Pancreas (tissue), 10 donors: Measurements from ENCODE around the gene TPP2. TPM values are rescaled to one million over a fixed set of nuclear protein-coding genes. Genes with fewer than 3 reads are reported as not detected.

Experiments
- ATAC-seq, 4 donors: fragments of 200-7000 bp; cut with Tn5 transposase; one replicate each; pipeline versions ENCODE4 v1.8.0 to v1.9.1; 2020; ENCODE audit warnings: mild to moderate bottlenecking in 4 of 4, moderate library complexity in 4 of 4
- DNase-seq, 6 donors: peaks; one replicate each; pipeline ENCODE4 v3.0.0-alpha.2; 2020
- FAIRE-seq: peaks from 2 replicates; lab custom pipeline; 2012; peaks lifted over from hg19 to GRCh38; lab: Jason Lieb, UNC
- H3K27ac ChIP-seq, 4 donors: fragments of 200-600 bp; sonication (generic); 1 replicate in 3 of 4; 2 replicates in 1 of 4; pipeline versions ENCODE4 v1.5.0 to v1.8.0; 2020
- H3K27me3 ChIP-seq, 4 donors: fragments of 200-600 bp; one replicate each; pipeline ENCODE4 v1.8.0; 2021
- H3K36me3 ChIP-seq, 3 donors: fragments of 200-600 bp; sonication (generic) in 1 of 3; one replicate each; pipeline versions ENCODE4 v1.5.0 to v1.8.0; 2020 to 2021
- H3K4me1 ChIP-seq, 3 donors: fragments of 200-600 bp; one replicate each; pipeline ENCODE4 v1.8.0; 2021
- H3K4me3 ChIP-seq, 4 donors: fragments of 200-600 bp; sonication (generic) in 2 of 4; one replicate each; pipeline versions ENCODE4 v1.5.0 to v1.8.0; 2020 to 2021
- H3K9me3 ChIP-seq, 4 donors: fragments of 200-600 bp; one replicate each; pipeline ENCODE4 v1.8.0; 2021
- WGBS, 2 donors: extraction: QIAGEN DNeasy Blood & Tissue Kit; methylation state at CpG; one replicate each; pipeline ENCODE4 v1.1.7; 2013; 5-methylcytosine and 5-hydroxymethylcytosine counted together
- intact Hi-C, 3 donors: fragments of 100-400 bp; cut with DNase I; formaldehyde crosslinking; loops; one replicate each; pipeline versions ENCODE4 v1.11.1 to v1.14.2; 2022
- polyA plus RNA-seq, 2 donors: library from polyadenylated mRNA; stranded (reverse); fragments of 200-250 nt; gene quantifications; one replicate each; pipeline ENCODE4 v1.2.3, GENCODE V29; 2013
- total RNA-seq, 6 donors: library from RNA; stranded (reverse); fragmentation: NEBNext Ultra II Directional in 4 of 6; extraction: Animal tissue kit (Norgen Biotek cat#: 25700) in 4 of 6; gene quantifications; one replicate each; pipeline versions ENCODE4 v1.2.1 to v1.2.4, GENCODE V29; 2021 to 2023
- TF ChIP-seq, protein P1 (sequence below), 4 donors: fragments of 200-600 bp; sonication (generic) in 3 of 4; IDR thresholded peaks; one replicate each; pipeline versions ENCODE4 v1.5.0 to v1.8.0; 2021; ENCODE audit warnings: antibody characterized with exemption in 4 of 4
- donor health status: healthy with polysubstance abuse.
- donor health status: DM: no; HTN: no; CAD: no; lungs with moderate emphysema.
- donor health status: DM: no; HTN: no; CAD: no.
- donor health status: control.
- donor health status: control.
- donor health status: Bipolar disorder and iron deficiency.
- donor health status: DM: yes; HTN: yes; CAD: no.
- donor health status: DM: no; HTN: no; CAD: no.
- donor health status: DM: no; HTN: no; CAD: no.
- donor health status: DM: yes; HTN: yes; CAD: no.

TPP2 gene
- total and polyA plus RNA-seq, 8 donors: 9.5 to 22.3 (median 15.9) TPM

DNA sequence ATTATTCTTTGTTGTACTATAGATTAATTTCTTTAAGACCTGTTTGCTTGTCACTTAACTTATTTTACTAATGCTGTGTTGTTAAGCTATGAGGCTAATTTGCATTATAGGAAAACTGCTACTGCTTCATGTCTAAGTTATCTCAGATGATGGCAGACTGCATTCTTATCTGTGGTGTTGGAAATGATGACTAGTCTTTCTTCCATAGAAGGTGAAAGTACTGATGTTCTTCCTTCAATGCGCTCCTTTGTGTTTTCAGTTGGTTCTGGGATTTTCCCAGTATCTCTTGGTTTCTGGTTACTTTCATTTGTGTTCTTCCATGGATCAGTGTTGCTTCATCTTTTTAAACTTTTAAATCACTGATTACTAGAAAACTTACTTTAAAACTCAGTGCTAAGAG, 46.9 kb downstream of the TPP2 start:
- Histone ChIP-seq H3K27me3 (no peaks in the 10 kb centered on the region), H3K36me3 (peaks cover 0 to 42% (median 12%) of the 10 kb centered on the region in 3 donors), H3K27ac (no peak overlapping the region), H3K4me1 (peaks cover 4 to 6% (median 5%) of the 10 kb centered on the region in 3 donors), H3K9me3 (no peaks in the 10 kb centered on the region), H3K4me3 (no peak overlapping the region)
- WGBS, 2 donors: 96 to 98% methylated on average over 1 of the region's 1 CpG
- DNase-seq (no peak), ATAC-seq (no peak), FAIRE-seq (no peak)
- intact Hi-C loops: no loop called here
- TF ChIP-seq, protein P1, sequence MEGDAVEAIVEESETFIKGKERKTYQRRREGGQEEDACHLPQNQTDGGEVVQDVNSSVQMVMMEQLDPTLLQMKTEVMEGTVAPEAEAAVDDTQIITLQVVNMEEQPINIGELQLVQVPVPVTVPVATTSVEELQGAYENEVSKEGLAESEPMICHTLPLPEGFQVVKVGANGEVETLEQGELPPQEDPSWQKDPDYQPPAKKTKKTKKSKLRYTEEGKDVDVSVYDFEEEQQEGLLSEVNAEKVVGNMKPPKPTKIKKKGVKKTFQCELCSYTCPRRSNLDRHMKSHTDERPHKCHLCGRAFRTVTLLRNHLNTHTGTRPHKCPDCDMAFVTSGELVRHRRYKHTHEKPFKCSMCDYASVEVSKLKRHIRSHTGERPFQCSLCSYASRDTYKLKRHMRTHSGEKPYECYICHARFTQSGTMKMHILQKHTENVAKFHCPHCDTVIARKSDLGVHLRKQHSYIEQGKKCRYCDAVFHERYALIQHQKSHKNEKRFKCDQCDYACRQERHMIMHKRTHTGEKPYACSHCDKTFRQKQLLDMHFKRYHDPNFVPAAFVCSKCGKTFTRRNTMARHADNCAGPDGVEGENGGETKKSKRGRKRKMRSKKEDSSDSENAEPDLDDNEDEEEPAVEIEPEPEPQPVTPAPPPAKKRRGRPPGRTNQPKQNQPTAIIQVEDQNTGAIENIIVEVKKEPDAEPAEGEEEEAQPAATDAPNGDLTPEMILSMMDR (IDR thresholded peaks at IDR 0.05): no peak

DNA sequence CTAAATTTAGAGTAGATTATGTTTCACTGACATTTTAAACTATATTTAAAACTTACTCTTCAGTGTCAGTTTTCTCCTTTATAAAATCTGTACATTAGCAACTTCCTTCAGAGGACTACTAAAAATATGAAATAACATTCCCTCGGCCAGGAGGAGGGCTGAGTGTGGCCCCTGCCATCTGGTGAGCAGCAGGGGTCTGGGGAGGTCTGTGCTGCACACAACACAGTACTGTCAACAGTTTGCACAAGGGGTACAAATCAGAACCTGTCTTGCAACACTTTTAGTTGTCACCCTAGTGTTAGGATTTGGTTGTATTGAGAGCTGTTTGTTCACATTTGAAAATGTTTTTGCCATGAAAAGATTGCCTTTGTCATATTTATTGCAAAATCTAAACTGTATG, 48.9 kb downstream of the TPP2 start:
- no peaks in the 10 kb centered on the region for H3K9me3 ChIP-seq
- H3K27me3 ChIP-seq: no peaks in the 10 kb centered on the region
- TF ChIP-seq, protein P1 (IDR thresholded peaks at IDR 0.05): no peak
- WGBS, 2 donors: 85 to 96% methylated on average over 1 of the region's 1 CpG
- intact Hi-C loops: no loop called here
- DNase-seq (no peak), ATAC-seq (no peak), FAIRE-seq (no peak)
- peaks cover 4 to 6% (median 5%) of the 10 kb centered on the region in 3 donors for H3K4me1 ChIP-seq
- H3K4me3 ChIP-seq: no peak overlapping the region
- peaks cover 0 to 43% (median 6%) of the 10 kb centered on the region in 3 donors for H3K36me3 ChIP-seq
- H3K27ac ChIP-seq: no peak overlapping the region

DNA sequence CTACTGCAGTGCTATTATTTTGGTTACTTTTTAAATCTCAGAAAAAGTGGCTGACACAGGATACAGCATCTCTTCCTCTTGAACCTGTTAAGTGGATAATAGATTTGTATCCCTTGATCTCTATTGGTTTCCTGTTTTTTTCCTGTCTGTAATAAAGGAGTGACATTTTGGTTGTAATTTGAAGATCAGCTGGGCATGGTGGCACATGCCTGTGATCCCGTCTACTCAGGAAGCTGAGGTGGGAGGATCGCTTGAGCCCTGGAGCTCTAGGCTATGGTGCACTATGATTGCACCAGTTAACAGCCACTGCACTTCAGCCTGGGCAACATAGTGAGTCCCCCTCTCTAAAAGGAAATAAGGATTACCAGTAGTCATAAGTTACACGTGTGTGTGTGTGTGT, 51.3 kb downstream of the TPP2 start:
- intact Hi-C loops: no loop called here

DNA sequence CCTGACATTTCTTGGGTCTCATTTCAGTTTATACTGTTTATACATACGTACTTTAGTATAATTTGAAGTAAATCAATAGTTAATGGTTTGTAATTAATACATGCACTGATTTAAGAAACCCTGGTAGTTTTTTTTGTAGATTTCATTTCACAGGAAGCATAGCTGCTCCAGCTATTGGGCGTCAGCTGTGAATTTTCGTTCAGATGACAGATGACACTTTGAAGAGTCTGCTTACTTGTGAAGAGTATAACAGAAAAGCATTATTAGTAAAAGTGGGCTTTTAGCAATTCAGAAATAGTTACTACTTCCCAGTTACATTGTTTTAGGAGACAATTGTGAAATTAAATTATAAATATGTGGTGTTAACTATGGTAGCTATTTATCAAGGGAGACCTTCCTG, 53.7 kb downstream of the TPP2 start:
- H3K27ac ChIP-seq: no peak overlapping the region
- H3K27me3 ChIP-seq: no peaks in the 10 kb centered on the region
- H3K9me3 ChIP-seq: no peaks in the 10 kb centered on the region
- no peaks in the 10 kb centered on the region for H3K4me1 ChIP-seq
- TF ChIP-seq, protein P1 (IDR thresholded peaks at IDR 0.05): peak in 1 of 4 donors; percentile 7
- ATAC-seq: no peak
- intact Hi-C loops: no loop called here
- H3K4me3 ChIP-seq: no peak overlapping the region
- DNase-seq: no peak
- 90 to 93% methylated on average over 3 of the region's 3 CpGs for WGBS, 2 donors
- peaks cover 0 to 30% (median 7%) of the 10 kb centered on the region in 3 donors for H3K36me3 ChIP-seq
- no peak for FAIRE-seq

More for the DNA sequence above, 51.3 kb downstream of the TPP2 start:
- DNase-seq (no peak), FAIRE-seq (no peak), ATAC-seq (no peak)
- peaks cover 0 to 44% (median 10%) of the 10 kb centered on the region in 3 donors for H3K36me3 ChIP-seq
- H3K4me3 ChIP-seq: no peak overlapping the region
- 84 to 90% methylated on average over 3 of the region's 3 CpGs for WGBS, 2 donors
- H3K27ac ChIP-seq: no peak overlapping the region
- TF ChIP-seq, protein P1 (IDR thresholded peaks at IDR 0.05): no peak
- H3K9me3 ChIP-seq: no peaks in the 10 kb centered on the region
- H3K27me3 ChIP-seq: no peaks in the 10 kb centered on the region
- H3K4me1 ChIP-seq: no peaks in the 10 kb centered on the region

DNA sequence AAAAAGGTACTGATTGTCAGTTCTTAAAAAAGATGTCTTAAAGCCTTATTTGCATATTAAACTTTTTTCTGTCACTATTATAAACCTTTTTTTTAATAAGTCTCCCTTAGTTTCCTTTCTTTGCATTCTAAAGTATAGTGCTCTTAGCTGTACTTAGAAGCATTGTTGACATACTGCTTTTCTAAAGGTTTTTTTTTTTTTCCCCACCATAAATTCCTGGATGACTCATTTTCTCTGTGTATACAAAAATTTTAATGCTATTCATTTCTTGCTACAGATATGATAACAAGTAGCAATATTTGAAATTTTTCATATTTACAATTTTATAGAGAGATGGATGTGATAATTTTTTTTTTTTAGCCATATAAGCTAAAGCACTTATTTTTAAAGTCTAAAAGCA, 54.6 kb downstream of the TPP2 start:
- no peaks in the 10 kb centered on the region for H3K9me3 ChIP-seq
- H3K4me3 ChIP-seq: no peak overlapping the region
- intact Hi-C loops: no loop called here
- peaks cover 0 to 29% (median 4%) of the 10 kb centered on the region in 3 donors for H3K36me3 ChIP-seq
- ATAC-seq (no peak), DNase-seq (no peak), FAIRE-seq (peak; percentile 29)
- H3K4me1 ChIP-seq: no peaks in the 10 kb centered on the region
- no peaks in the 10 kb centered on the region for H3K27me3 ChIP-seq
- H3K27ac ChIP-seq: no peak overlapping the region
- TF ChIP-seq, protein P1 (IDR thresholded peaks at IDR 0.05): no peak
